ENCODE data around the gene LIN54.
"Not testable (repeated sequence)": the region's sequence is repeated elsewhere in the genome, so short reads cannot be mapped to it uniquely, and the experiment has no call there.

LIN54 gene

DNA sequence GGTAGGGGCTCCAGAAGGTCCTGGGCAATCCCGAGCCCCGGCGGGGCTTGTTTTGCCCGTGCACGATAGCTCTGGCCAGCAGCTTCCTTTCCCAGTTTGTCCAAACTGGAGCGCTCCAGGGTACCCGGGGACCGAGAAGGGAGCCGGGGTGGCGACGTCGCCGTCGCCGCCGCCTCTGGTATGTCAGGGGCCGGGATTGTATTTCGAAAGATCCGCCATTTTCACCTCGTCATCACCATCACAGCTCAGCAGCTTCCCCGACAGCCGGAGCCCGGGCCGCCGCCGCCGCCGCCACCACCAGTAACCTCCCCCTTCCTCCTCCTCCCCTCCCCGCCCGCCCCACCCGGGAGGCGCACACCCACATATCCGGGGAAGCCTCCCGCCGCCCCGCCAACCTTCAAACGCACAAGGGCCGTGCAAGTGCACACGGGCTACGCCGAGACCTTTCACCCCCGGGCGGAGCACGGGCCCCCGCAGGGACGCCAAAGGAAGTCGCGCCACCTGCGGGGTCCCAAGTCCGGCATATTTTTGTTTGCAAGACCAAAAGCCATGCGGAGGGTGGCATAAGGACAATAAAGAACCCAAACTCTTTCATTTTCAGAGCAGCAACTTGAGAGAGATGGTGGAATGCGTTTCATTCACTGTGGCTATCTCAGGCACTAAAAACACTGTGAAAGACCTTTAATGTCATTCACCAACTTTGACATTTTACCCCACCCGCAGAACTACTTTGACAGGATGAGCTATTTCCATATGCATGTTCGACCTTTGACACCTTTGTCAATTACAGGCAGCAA, at the start of gene LIN54:
Gene LIN54 (minus strand): TSS at position 302 of the 797 bp plus-strand sequence. CDS start 25,979 bp downstream, outside the sequence.
- peak; percentile 85 for DNase-seq

GRCh38 chr4:83054928-83055327, 44.3 kb upstream of the LIN54 start:
- DNase-seq: no peak

DNA sequence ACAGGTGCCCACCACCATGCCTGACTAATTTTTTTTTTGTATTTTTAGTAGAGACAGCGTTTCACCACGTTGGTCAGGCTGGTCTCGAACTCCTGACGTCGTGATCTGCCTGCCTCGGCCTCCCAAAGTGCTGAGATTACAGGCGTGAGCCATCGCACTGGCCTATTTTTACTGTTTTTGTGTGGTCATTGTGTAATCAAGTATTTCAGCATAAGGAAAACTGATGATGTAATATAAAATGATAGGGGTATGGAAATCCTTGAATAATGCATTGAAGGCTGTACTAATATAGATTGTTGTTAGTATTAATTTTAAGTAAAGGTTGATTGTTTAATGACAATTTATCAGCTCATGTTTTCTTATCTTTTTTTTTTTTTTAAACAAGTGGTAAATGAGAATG, 38.2 kb upstream of the LIN54 start:
- DNase-seq: not testable (repeated sequence)

DNA sequence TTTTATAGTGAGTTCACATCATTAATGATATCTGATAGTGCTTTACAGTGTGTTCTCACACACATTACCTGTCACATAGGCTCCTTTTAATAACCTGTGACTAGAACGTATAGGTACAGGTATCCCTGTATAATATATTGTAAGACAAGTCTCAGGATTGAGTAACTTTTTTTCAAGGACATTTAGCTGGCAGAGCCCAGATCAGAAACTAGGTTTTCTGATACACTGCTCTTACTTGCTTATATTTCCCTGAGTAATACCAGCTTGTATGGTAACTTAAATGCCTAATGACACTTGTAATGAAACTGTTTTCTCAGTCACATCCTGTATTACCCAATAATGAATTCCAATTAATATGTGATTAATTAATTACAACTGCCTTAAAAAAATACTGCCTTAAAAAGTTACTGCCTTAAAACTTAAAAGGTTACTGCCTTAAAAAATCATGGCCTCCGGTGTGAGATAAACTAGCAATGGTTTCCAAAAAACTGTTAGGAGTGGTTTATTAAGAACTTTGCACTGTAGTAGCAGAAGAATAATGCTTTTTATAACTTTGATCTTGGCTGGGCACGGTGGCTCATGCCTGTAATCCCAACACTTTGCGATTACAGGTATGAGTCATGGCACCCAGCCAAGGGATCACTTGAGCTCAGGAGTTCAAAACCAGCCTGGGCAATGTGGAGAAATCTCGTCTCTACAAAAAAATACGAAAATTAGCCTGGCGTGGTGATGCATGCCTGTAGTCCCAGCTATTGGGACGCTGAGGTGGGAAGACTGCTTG, 36.3 kb upstream of the LIN54 start:
- DNase-seq: no peak

GRCh38 chr4:83043801-83044407, 33.3 kb upstream of the LIN54 start:
- no peak for DNase-seq

GRCh38 chr4:83043157-83043556, 32.5 kb upstream of the LIN54 start:
- not testable (repeated sequence) for DNase-seq

GRCh38 chr4:83040269-83040668, 29.6 kb upstream of the LIN54 start:
- no peak for DNase-seq

- no peak for DNase-seq
These were observed 26.5 kb upstream of the LIN54 start for GRCh38 chr4:83036991-83037665.

- peak; percentile 92 for DNase-seq
These were observed 24.2 kb upstream of the LIN54 start, which contains the start of gene COPS4 for GRCh38 chr4:83034630-83035494. Gene COPS4, plus strand, starts transcription at chr4:83035183. Its CDS starts 42 bp downstream, at chr4:83035225.

DNA sequence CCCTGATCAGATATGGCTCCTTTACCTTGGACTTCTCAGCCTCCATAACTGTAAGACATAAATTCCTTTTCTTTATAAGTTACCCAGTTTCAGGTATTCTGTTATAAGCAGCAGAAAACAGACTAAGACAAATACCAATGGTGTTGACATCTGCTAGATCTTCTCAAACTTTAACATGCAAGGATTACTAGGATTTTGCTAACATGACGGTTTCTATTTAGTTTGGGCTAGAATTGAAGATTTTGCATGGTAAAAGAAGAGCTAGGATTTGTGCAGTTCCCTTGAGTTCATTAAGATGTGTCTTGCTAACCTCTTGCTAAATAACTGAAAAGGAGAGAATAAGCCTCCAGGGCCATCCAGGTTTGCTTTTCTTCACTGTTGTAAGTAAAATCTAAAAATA, 19.1 kb upstream of the LIN54 start:
- no peak for DNase-seq

- no peak for DNase-seq
These were observed 18.4 kb upstream of the LIN54 start for GRCh38 chr4:83028976-83029375.

DNA sequence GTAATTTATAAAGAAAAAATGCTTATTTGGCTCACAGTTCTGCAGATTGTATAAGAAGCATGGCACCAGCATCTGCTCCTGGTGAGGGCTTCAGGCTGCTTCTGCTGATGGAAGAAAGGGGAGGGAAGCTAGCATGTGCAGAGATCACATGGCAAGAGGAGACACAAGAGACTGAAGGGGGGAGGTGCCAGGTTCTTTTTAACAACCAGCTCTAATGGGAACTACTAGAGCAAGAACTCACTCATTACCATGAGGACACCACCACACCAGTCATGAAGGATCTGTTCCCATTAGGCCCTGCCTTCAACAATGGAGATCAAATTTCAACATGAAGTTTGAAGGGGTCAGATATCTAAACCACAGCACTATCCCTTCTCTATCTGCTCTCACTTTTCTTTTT, 14.9 kb upstream of the LIN54 start:
- no peak for DNase-seq

DNA sequence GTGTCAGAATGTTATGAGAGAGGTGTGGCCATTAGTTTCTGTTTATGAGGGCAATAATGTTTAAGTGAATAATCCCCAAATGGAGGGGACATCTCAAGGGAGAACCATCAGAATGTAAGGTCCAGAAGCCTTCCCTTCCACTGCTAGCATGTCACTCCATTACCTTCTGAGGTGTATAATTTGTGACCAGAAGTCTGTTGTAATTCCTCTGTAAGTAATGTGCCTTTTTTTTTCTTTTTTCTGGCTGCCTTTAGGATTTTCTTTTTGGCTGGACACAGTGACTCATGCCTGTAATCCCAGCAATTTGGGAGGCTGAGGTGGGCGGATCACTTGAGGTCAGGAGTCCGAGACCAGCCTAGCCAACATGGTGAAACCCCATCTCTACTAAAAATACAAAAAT, 13.6 kb upstream of the LIN54 start:
- no peak for DNase-seq

- DNase-seq: not testable (repeated sequence)
These were observed 13.0 kb upstream of the LIN54 start for GRCh38 chr4:83023599-83023998.

DNA sequence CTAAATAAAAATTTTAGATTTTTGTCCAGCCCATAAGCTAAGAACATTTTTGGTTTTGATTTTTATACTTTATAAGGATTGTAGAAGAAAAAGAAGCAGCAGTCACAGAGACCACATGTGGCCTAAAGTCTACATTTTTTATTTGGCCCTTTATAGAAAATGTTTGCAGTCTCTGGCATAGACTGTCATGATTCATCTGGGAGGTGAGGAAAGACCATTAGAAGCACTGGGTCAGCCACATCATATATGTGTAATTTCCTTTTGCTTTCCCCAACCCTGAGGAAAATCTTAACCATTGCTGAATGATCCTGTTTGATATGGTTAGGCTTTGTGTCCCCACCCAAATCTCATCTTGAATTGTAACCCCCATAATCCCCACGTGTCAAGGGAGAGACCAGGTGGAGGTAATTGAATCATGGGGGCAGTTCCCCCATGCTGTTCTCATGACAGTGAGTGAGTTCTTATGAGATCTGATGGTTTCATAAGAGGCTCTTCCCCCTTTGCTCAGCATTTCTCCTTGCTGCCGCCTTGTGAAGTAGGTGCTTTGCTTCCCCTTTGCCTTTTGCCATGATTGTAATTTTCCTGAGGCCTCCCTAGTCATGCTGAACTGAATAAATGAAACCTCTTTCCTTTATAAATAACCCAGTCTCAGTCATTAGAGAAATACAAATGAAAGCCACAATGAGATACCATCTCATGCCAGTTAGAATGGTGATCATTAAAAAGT, 12.3 kb upstream of the LIN54 start:
- DNase-seq: no peak

DNA sequence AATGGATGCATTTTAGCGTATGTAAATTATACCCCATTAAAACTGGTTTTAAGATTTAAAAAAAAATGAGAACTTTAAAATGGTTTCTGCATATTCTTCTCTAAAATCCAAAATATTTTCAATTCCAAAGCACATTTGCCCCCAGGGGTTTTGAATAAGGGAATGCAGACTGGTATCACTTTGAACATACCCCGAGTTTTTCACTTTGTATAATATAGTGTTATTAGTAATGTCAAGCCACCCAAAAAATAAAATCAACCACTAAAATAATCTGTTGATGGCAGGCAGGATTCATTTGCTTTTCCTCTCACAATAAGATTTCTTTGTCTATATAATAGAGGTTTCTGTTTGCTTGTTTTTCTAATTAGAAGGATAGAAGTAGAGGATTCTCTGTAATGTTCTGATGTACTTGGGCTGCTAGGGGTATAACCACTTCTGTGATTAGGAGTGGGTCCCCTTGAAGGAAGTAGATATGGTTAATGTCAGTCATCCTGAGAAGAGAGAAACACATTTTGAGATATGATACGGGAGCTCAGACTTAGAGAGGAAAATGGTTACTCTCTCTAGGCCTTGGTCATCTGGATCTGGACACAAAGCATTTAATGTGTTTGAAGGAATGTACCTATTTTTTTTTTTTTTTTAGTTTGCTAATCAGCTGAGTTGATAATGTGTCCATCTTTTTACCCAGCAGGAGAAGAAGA, 9.3 kb upstream of the LIN54 start:
- DNase-seq: no peak

DNA sequence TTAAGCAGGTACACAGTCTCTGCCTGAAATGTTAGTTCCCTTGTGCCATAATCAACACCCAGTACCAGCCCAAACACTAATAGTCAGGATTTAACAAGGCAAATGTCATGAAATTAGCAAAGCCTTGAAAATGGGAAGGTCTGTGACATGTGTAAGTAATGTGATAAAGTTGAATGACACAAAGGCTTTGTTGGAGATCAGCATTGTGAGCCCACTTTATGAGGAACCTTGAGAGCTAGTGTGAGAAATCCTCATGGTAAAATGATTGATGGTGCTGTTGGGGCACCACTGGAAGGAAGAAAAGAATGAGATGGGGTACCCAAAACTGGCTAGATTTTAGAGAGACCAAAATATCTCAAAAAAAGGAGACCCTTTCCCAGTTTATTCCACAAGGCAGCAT, 3.3 kb upstream of the LIN54 start:
- no peak for DNase-seq

GRCh38 chr4:83013420-83013867, 2.8 kb upstream of the LIN54 start:
- DNase-seq: no peak

- DNase-seq: peak; percentile 96
These were observed 2.2 kb upstream of the LIN54 start for GRCh38 chr4:83012687-83013419.

DNA sequence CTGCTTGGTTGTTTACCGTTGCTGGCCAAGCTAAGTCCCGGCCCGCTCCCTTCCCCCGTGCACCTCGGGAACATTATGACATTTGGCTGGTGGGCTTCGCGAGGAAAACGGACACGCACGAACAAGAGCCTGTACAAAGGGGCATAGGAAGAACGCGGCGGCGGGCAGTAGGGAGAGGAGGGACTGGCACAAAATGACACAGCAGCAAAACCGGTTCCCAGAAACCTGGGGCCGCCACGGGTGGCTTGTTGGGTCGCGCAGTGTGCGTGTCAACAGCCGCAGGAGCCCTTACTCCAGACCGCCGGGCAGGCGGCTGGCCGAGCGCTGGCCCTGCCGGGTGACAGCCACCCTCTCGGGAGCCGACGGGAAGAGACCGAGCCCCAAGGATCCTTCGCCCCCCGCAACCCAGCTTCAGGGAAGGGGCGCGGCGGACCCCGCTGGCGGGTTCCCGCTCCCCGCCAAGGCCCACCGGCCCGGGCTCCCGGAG, 1.6 kb upstream of the LIN54 start:
- peak; percentile 7 for DNase-seq
